ENCODE measurements around the gene SPATA22. TPM values are rescaled to one million over a fixed set of nuclear protein-coding genes. Genes with fewer than 3 reads are reported as not detected.
"Not testable (repeated sequence)": the region's sequence is repeated elsewhere in the genome, so short reads cannot be mapped to it uniquely, and the experiment has no call there.

Gene SPATA22
- polyA plus RNA-seq, 1 donor (not counting 4 experiments of a cell fraction or from before 2014, with no cell fraction given): not detected

- H3K36me3 ChIP-seq (ENCODE audit: control insufficient read depth in 2 of 2, extremely low read depth in 1 of 2, insufficient read depth in 2 of 2, low read length in 2 of 2): no peaks in the 10 kb centered on the region
- H3K27ac ChIP-seq (ENCODE audit: control insufficient read depth, insufficient read depth, low read length): no peak overlapping the region
- H3K4me3 ChIP-seq (ENCODE audit: control insufficient read depth in 2 of 3, extremely low read depth in 1 of 3, insufficient read depth in 2 of 3, low read depth in 1 of 3, low read length in 3 of 3): no peak overlapping the region
- DNase-seq (ENCODE audit: low read depth, low spot score) (no peak), FAIRE-seq (no peak)
- H4K20me1 ChIP-seq (ENCODE audit: control insufficient read depth, extremely low read depth, insufficient read depth, low read length): no peaks in the 10 kb centered on the region
- no peak overlapping the region for H3K4me2 ChIP-seq (ENCODE audit: control insufficient read depth, extremely low read depth, insufficient read depth, low read depth, low read length)
- H2AFZ ChIP-seq (ENCODE audit: control insufficient read depth, low read length): no peak overlapping the region
- H3K9me1 ChIP-seq (ENCODE audit: control insufficient read depth, extremely low read depth, insufficient read depth, low read length): no peaks in the 10 kb centered on the region
- dilution Hi-C loops (cut with MboI; ENCODE audit: extremely low pct_ligation_motif_present, low sequenced_read_pairs): no loop called here
- no peaks in the 10 kb centered on the region for H3K79me2 ChIP-seq (ENCODE audit: control insufficient read depth, insufficient read depth, low read length)
- H3K9ac ChIP-seq (ENCODE audit: control insufficient read depth, extremely low read depth, insufficient read depth, low read length): no peak overlapping the region
- no peak for TF ChIP-seq EZH2 (IDR thresholded peaks at IDR 0.05; ENCODE audit: low read length)
- TF ChIP-seq CTCF (optimal IDR thresholded peaks at IDR 0.05 in 1 of 3, IDR thresholded peaks at IDR 0.05 in 1 of 3, conservative IDR thresholded peaks at IDR 0.05 in 1 of 3; ENCODE audit: extremely low read depth in 1 of 3, insufficient read depth in 2 of 3, low read length in 3 of 3): no peak
- H3K27me3 ChIP-seq (ENCODE audit: control insufficient read depth, extremely low read depth, insufficient read depth, low read length): no peaks in the 10 kb centered on the region
- H3K9me3 ChIP-seq (ENCODE audit: control insufficient read depth, low read depth, low read length): no peaks in the 10 kb centered on the region
- H3K4me1 ChIP-seq (ENCODE audit: control insufficient read depth, extremely low read depth, insufficient read depth, low read length): no peaks in the 10 kb centered on the region
These were observed 33.3 kb downstream of the SPATA22 start for GRCh38 chr17:3438368-3438767.

GRCh38 chr17:3433741-3434140, 37.9 kb downstream of the SPATA22 start, which contains the start of gene OR1E2:
Gene OR1E2, minus strand, starts transcription at chr17:3433841. Its CDS starts 0 bp downstream, at chr17:3433841.
- Histone ChIP-seq H3K9me3 (ENCODE audit: control insufficient read depth, low read depth, low read length) (no peaks in the 10 kb centered on the region), H3K9ac (ENCODE audit: control insufficient read depth, extremely low read depth, insufficient read depth, low read length) (no peak within 1 kb of the TSS), H3K36me3 (ENCODE audit: control insufficient read depth in 2 of 2, extremely low read depth in 1 of 2, insufficient read depth in 2 of 2, low read length in 2 of 2) (no peaks in the 10 kb centered on the region), H3K4me3 (ENCODE audit: control insufficient read depth in 2 of 3, extremely low read depth in 1 of 3, insufficient read depth in 2 of 3, low read depth in 1 of 3, low read length in 3 of 3) (no peak within 1 kb of the TSS), H3K27ac (ENCODE audit: control insufficient read depth, insufficient read depth, low read length) (no peak within 1 kb of the TSS), H2AFZ (ENCODE audit: control insufficient read depth, low read length) (no peak within 1 kb of the TSS), H3K79me2 (ENCODE audit: control insufficient read depth, insufficient read depth, low read length) (no peaks in the 10 kb centered on the region), H4K20me1 (ENCODE audit: control insufficient read depth, extremely low read depth, insufficient read depth, low read length) (no peaks in the 10 kb centered on the region), H3K4me2 (ENCODE audit: control insufficient read depth, extremely low read depth, insufficient read depth, low read depth, low read length) (no peak within 1 kb of the TSS), H3K27me3 (ENCODE audit: control insufficient read depth, extremely low read depth, insufficient read depth, low read length) (no peaks in the 10 kb centered on the region), H3K9me1 (ENCODE audit: control insufficient read depth, extremely low read depth, insufficient read depth, low read length) (no peaks in the 10 kb centered on the region), H3K4me1 (ENCODE audit: control insufficient read depth, extremely low read depth, insufficient read depth, low read length) (no peaks in the 10 kb centered on the region)
- TF ChIP-seq CTCF (optimal IDR thresholded peaks at IDR 0.05 in 1 of 3, IDR thresholded peaks at IDR 0.05 in 1 of 3, conservative IDR thresholded peaks at IDR 0.05 in 1 of 3; ENCODE audit: extremely low read depth in 1 of 3, insufficient read depth in 2 of 3, low read length in 3 of 3): no peak
- no peak for TF ChIP-seq EZH2 (IDR thresholded peaks at IDR 0.05; ENCODE audit: low read length)
- no peak for DNase-seq (ENCODE audit: low read depth, low spot score)
- FAIRE-seq: peak; percentile 43
- dilution Hi-C loops (cut with MboI; ENCODE audit: extremely low pct_ligation_motif_present, low sequenced_read_pairs): no loop called here

- DNase-seq (ENCODE audit: low read depth, low spot score); H2AFZ ChIP-seq (ENCODE audit: control insufficient read depth, low read length); H3K4me2 ChIP-seq (ENCODE audit: control insufficient read depth, extremely low read depth, insufficient read depth, low read depth, low read length); H3K9ac ChIP-seq (ENCODE audit: control insufficient read depth, extremely low read depth, insufficient read depth, low read length); H3K36me3 ChIP-seq (ENCODE audit: control insufficient read depth in 2 of 2, extremely low read depth in 1 of 2, insufficient read depth in 2 of 2, low read length in 2 of 2); H3K4me1 ChIP-seq (ENCODE audit: control insufficient read depth, extremely low read depth, insufficient read depth, low read length); H3K4me3 ChIP-seq (ENCODE audit: control insufficient read depth in 2 of 3, extremely low read depth in 1 of 3, insufficient read depth in 2 of 3, low read depth in 1 of 3, low read length in 3 of 3); H3K79me2 ChIP-seq (ENCODE audit: control insufficient read depth, insufficient read depth, low read length); H3K9me3 ChIP-seq (ENCODE audit: control insufficient read depth, low read depth, low read length); dilution Hi-C loops (cut with MboI; ENCODE audit: extremely low pct_ligation_motif_present, low sequenced_read_pairs); H3K27ac ChIP-seq (ENCODE audit: control insufficient read depth, insufficient read depth, low read length); H3K9me1 ChIP-seq (ENCODE audit: control insufficient read depth, extremely low read depth, insufficient read depth, low read length); H3K27me3 ChIP-seq (ENCODE audit: control insufficient read depth, extremely low read depth, insufficient read depth, low read length); H4K20me1 ChIP-seq (ENCODE audit: control insufficient read depth, extremely low read depth, insufficient read depth, low read length): not testable (repeated sequence)
- FAIRE-seq: peak; percentile 82
These were observed 38.4 kb downstream of the SPATA22 start for GRCh38 chr17:3433215-3433614.

All from keratinocyte (primary cell).